GM23338 (cell line): Measurements from ENCODE around the gene CPT1C. TPM values are rescaled to one million over a fixed set of nuclear protein-coding genes. Genes with fewer than 3 reads are reported as not detected.
A peak's percentile ranks its signal among the peaks of the same experiment; 100 is the strongest.

Source experiments
- ATAC-seq: fragments of 200-7000 bp; cut with Tn5 transposase; 3 replicates; pipeline ENCODE4 v1.9.1; 2020
- DNase-seq: peaks from one replicate; pipeline ENCODE4 v3.0.0-alpha.2; 2015; ENCODE audit warnings: low spot score
- H2AFZ ChIP-seq: fragments of 200-600 bp; sonication (generic); 2 replicates; pipeline ENCODE4 v1.8.0; 2016; ENCODE audit warnings: antibody characterized with exemption, mild to moderate bottlenecking, moderate library complexity
- H3F3A ChIP-seq: fragments of 200-600 bp; sonication (generic); replicated peaks from 2 replicates; pipeline ENCODE4 v1.8.0; 2017; ENCODE audit warnings: antibody characterized with exemption, mixed run types, low read depth
- H3K27ac ChIP-seq: fragments of 200-600 bp; sonication (generic); 2 replicates; pipeline ENCODE4 v1.6.1; 2016; ENCODE audit warnings: low read depth
- H3K27me3 ChIP-seq: fragments of 200-600 bp; sonication (generic); 2 replicates; pipeline ENCODE4 v1.8.0; 2016; ENCODE audit warnings: mild to moderate bottlenecking, mixed run types, moderate library complexity; ENCODE audit not compliant: insufficient read depth
- H3K36me3 ChIP-seq: fragments of 200-600 bp; sonication (generic); 2 replicates; pipeline ENCODE4 v1.8.0; 2016; ENCODE audit warnings: mild to moderate bottlenecking; ENCODE audit not compliant: insufficient read depth
- H3K4me1 ChIP-seq: fragments of 200-600 bp; sonication (generic); 2 replicates; pipeline ENCODE4 v1.8.0; 2016; ENCODE audit warnings: mild to moderate bottlenecking, moderate library complexity; ENCODE audit not compliant: insufficient read depth
- H3K4me2 ChIP-seq: fragments of 200-600 bp; sonication (generic); 2 replicates; pipeline ENCODE4 v1.7.1; 2017; ENCODE audit warnings: mixed run types
- H3K4me3 ChIP-seq: fragments of 200-600 bp; sonication (generic); 2 replicates; pipeline ENCODE4 v1.6.1; 2016; ENCODE audit warnings: mixed run types
- H3K79me2 ChIP-seq: fragments of 200-600 bp; sonication (generic); replicated peaks from 2 replicates; pipeline ENCODE4 v1.8.0; 2017; ENCODE audit warnings: mild to moderate bottlenecking; ENCODE audit not compliant: insufficient read depth
- H3K9me2 ChIP-seq: fragments of 200-600 bp; sonication (generic); 2 replicates; pipeline ENCODE4 v1.8.0; 2017; ENCODE audit not compliant: insufficient read depth
- H4K20me1 ChIP-seq: fragments of 200-600 bp; sonication (generic); replicated peaks from 2 replicates; pipeline ENCODE4 v1.8.0; 2017; ENCODE audit warnings: mild to moderate bottlenecking; ENCODE audit not compliant: insufficient read depth
- H3K27ac Mint-ChIP-seq: 2 replicates; pipeline ENCODE4 v1.8.0; 2020; ENCODE audit warnings: inconsistent platforms, mild to moderate bottlenecking, moderate library complexity, mixed read lengths
- H3K27me3 Mint-ChIP-seq: 3 replicates; pipeline ENCODE4 v1.8.0; 2022; ENCODE audit warnings: low read depth, mild to moderate bottlenecking, moderate library complexity, mixed read lengths, inconsistent platforms; ENCODE audit not compliant: insufficient read depth, poor library complexity
- H3K36me3 Mint-ChIP-seq: 3 replicates; pipeline ENCODE4 v1.8.0; 2021; ENCODE audit warnings: low read depth, mild to moderate bottlenecking, inconsistent platforms, moderate library complexity, mixed read lengths
- H3K4me1 Mint-ChIP-seq: 3 replicates; pipeline ENCODE4 v1.8.0; 2020; ENCODE audit warnings: mild to moderate bottlenecking, inconsistent platforms, mixed read lengths
- H3K4me3 Mint-ChIP-seq: 3 replicates; pipeline ENCODE4 v1.8.0; 2021; ENCODE audit warnings: moderate library complexity, mild to moderate bottlenecking, inconsistent platforms, mixed read lengths
- H3K9me3 Mint-ChIP-seq: 3 replicates; pipeline ENCODE4 v1.8.0; 2020; ENCODE audit warnings: moderate library complexity, mild to moderate bottlenecking, inconsistent platforms, mixed read lengths
- CREB1 ChIP-seq: fragments of 250-450 bp; sonication (Bioruptor Pico); IDR thresholded peaks from 2 replicates; pipeline ENCODE4 v1.5.0; 2020; ENCODE audit warnings: low read depth, mild to moderate bottlenecking, moderate library complexity
- EZH2 ChIP-seq: fragments of 200-600 bp; sonication (generic); IDR thresholded peaks from one replicate; pipeline ENCODE4 v1.8.0; 2017; ENCODE audit warnings: antibody characterized with exemption, mild to moderate bottlenecking, low read depth; ENCODE audit not compliant: unreplicated experiment
- EZH2phosphoT487 ChIP-seq: fragments of 200-600 bp; sonication (generic); IDR thresholded peaks from one replicate; pipeline ENCODE4 v1.8.1; 2018; ENCODE audit warnings: antibody characterized with exemption; ENCODE audit not compliant: unreplicated experiment
- JUNB ChIP-seq: IDR thresholded peaks from one replicate; pipeline ENCODE4 v1.6.1; 2016; ENCODE audit warnings: antibody characterized with exemption; ENCODE audit not compliant: unreplicated experiment
- NANOG ChIP-seq: IDR thresholded peaks from 2 replicates; pipeline ENCODE4 v1.6.1; 2016; ENCODE audit warnings: antibody characterized with exemption, borderline replicate concordance
- POLR2AphosphoS5 ChIP-seq: IDR thresholded peaks from 2 replicates; pipeline ENCODE4 v1.6.1; 2016; ENCODE audit warnings: antibody characterized with exemption, low read depth
- STAT1 ChIP-seq: IDR thresholded peaks from one replicate; pipeline ENCODE4 v1.6.1; 2016; ENCODE audit warnings: antibody characterized with exemption; ENCODE audit not compliant: unreplicated experiment
- ZNF114 ChIP-seq: fragments of 250-450 bp; sonication (Bioruptor Pico); IDR thresholded peaks from 2 replicates; pipeline ENCODE4 v1.5.0; 2020; ENCODE audit warnings: mild to moderate bottlenecking, moderate library complexity
- ZNF331 ChIP-seq: fragments of 250-450 bp; sonication (Bioruptor Pico); IDR thresholded peaks from 2 replicates; pipeline ENCODE4 v1.5.0; 2020; ENCODE audit warnings: low read depth, mild to moderate bottlenecking, moderate library complexity
- ZNF462 ChIP-seq: fragments of 250-450 bp; sonication (Bioruptor Pico); IDR thresholded peaks from 2 replicates; pipeline ENCODE4 v1.5.0; 2020; ENCODE audit warnings: mild to moderate bottlenecking, moderate library complexity
- polyA plus RNA-seq: library from polyadenylated mRNA; unstranded; fragments of >200 nt; fragmentation: Nextera tagmentation; extraction: Ambion mirVana; gene quantifications from 2 replicates; pipeline ENCODE4 v1.2.1, GENCODE V29; 2016
- total RNA-seq: library from RNA; depleted of rRNA; stranded (reverse); fragments of >200 nt; shearing (Covaris generic); gene quantifications from 2 replicates; pipeline ENCODE4 v1.2.3, GENCODE V29; 2014
- TF ChIP-seq, protein P1 (sequence below): IDR thresholded peaks from 2 replicates; pipeline ENCODE4 v1.6.1; 2016; ENCODE audit warnings: antibody characterized with exemption

The CPT1C gene
- total and polyA plus RNA-seq, 2 experiments from 2014 or later: 63.4 to 77.3 TPM

- peaks cover 63% of the 10 kb centered on the region for H3K36me3 Mint-ChIP-seq
- no peak overlapping the region for H3K4me2 ChIP-seq
Observed at GRCh38 chr19:49686503-49687088, 4.3 kb upstream of the CPT1C start.

More at GRCh38 chr19:49686503-49687088, 4.3 kb upstream of the CPT1C start:
- Histone ChIP-seq H4K20me1 (peaks cover 47% of the 10 kb centered on the region), H3K36me3 (peaks cover 36% of the 10 kb centered on the region), H3K9me2 (no peaks in the 10 kb centered on the region), H3K79me2 (peaks cover 27% of the 10 kb centered on the region), H2AFZ (no peak overlapping the region), H3K4me1 (peaks cover 23% of the 10 kb centered on the region), H3K27me3 (no peaks in the 10 kb centered on the region), H3F3A (peaks cover 69% of the 10 kb centered on the region), H3K27ac (peak overlapping the region; percentile 79; the same call in 1 of the 2 replicates), H3K4me3 (no peak overlapping the region)
- H3K9me3 Mint-ChIP-seq: peaks cover 8% of the 10 kb centered on the region
- ATAC-seq: no peak
- no peak for TF ChIP-seq STAT1
- TF ChIP-seq ZNF331: no peak
- TF ChIP-seq POLR2AphosphoS5: no peak
- TF ChIP-seq ZNF462 (CRISPR knock-in tag): no peak
- TF ChIP-seq CREB1: no peak
- TF ChIP-seq, protein P1, sequence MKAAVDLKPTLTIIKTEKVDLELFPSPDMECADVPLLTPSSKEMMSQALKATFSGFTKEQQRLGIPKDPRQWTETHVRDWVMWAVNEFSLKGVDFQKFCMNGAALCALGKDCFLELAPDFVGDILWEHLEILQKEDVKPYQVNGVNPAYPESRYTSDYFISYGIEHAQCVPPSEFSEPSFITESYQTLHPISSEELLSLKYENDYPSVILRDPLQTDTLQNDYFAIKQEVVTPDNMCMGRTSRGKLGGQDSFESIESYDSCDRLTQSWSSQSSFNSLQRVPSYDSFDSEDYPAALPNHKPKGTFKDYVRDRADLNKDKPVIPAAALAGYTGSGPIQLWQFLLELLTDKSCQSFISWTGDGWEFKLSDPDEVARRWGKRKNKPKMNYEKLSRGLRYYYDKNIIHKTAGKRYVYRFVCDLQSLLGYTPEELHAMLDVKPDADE: no peak
- no peak for TF ChIP-seq ZNF114 (CRISPR knock-in tag)
- TF ChIP-seq EZH2: no peak
- no peak for TF ChIP-seq JUNB
- TF ChIP-seq NANOG: no peak
- no peak for TF ChIP-seq EZH2phosphoT487
- DNase-seq: no peak
- peaks cover 46% of the 10 kb centered on the region for H3K4me1 Mint-ChIP-seq
- no peak overlapping the region for H3K27ac Mint-ChIP-seq
- peaks cover 44% of the 10 kb centered on the region for H3K27me3 Mint-ChIP-seq
- H3K4me3 Mint-ChIP-seq: peak overlapping the region; percentile 26; the same call in 1 of the 3 replicates
